ENCODE results near the gene TMEM238. TPM values are rescaled to one million over a fixed set of nuclear protein-coding genes. Genes with fewer than 3 reads are reported as not detected.
"Not testable (repeated sequence)": the region's sequence is repeated elsewhere in the genome, so short reads cannot be mapped to it uniquely, and the experiment has no call there.

The TMEM238 gene
- total and polyA plus RNA-seq, 9 donors = 0.10 to 31.2 (median 2.5) TPM; not detected in 1

- no peak overlapping the region for H3K4me3 ChIP-seq
- no peak overlapping the region for H3K27ac ChIP-seq
- no peaks in the 10 kb centered on the region for H3K27me3 ChIP-seq
- intact Hi-C loops (cut with DNase I) = loop anchor here in 2 of 4 donors (5.0 to 10.0 kb wide), 4 partner anchors 86 to 944 kb away; partner anchors contain the start of genes BRSK1 (in 1 of the 2), CDC42EP5 (in 1 of the 2) and HSPBP1 (in 1 of the 2)
- DNase-seq = no peak
- WGBS, 3 donors = 42 to 50% (median 45%) methylated on average over 5 of the region's 5 CpGs
- TF ChIP-seq, protein P1, sequence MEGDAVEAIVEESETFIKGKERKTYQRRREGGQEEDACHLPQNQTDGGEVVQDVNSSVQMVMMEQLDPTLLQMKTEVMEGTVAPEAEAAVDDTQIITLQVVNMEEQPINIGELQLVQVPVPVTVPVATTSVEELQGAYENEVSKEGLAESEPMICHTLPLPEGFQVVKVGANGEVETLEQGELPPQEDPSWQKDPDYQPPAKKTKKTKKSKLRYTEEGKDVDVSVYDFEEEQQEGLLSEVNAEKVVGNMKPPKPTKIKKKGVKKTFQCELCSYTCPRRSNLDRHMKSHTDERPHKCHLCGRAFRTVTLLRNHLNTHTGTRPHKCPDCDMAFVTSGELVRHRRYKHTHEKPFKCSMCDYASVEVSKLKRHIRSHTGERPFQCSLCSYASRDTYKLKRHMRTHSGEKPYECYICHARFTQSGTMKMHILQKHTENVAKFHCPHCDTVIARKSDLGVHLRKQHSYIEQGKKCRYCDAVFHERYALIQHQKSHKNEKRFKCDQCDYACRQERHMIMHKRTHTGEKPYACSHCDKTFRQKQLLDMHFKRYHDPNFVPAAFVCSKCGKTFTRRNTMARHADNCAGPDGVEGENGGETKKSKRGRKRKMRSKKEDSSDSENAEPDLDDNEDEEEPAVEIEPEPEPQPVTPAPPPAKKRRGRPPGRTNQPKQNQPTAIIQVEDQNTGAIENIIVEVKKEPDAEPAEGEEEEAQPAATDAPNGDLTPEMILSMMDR (IDR thresholded peaks at IDR 0.05) = no peak
- no peak for TF ChIP-seq POLR2A (IDR thresholded peaks at IDR 0.05)
- no peak for TF ChIP-seq EP300 (IDR thresholded peaks at IDR 0.05)
- H3K4me1 ChIP-seq (ENCODE audit: insufficient read depth) = no peaks in the 10 kb centered on the region
- no peaks in the 10 kb centered on the region for H3K9me3 ChIP-seq
- no peaks in the 10 kb centered on the region for H3K36me3 ChIP-seq
Measured at GRCh38 chr19:55419103-55419502, 35.0 kb upstream of the TMEM238 start.

DNA sequence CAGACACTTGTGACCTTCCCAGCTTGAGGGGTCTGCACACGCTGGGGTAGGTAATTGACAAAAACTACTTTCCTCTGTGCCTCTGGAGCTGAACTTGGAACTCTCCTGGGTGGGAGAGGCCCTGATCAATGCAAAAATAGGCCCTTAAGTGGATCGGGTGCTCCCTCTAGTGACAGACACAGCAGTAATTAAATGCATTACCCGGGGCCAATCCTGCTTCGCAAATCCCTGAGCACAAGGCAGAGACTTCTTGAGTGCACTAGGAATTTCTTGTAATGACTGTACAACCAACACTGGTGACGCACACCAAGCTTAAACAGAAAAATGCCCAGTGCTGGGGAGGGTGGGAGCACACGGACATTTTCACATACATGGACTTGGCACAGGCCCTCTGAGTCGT is 34.1 kb upstream of the TMEM238 start:
- TF ChIP-seq, protein P1 (IDR thresholded peaks at IDR 0.05) = peak; percentile 21 to 53 (median 29)
- no peak for TF ChIP-seq EP300 (IDR thresholded peaks at IDR 0.05)
- peak in 2 of 5 donors; percentile 31 to 53 for DNase-seq
- Histone ChIP-seq H3K9me3 (no peaks in the 10 kb centered on the region), H3K4me3 (no peak overlapping the region), H3K27ac (no peak overlapping the region), H3K4me1 (ENCODE audit: insufficient read depth) (no peaks in the 10 kb centered on the region), H3K27me3 (no peaks in the 10 kb centered on the region), H3K36me3 (no peaks in the 10 kb centered on the region)
- WGBS, 3 donors = 8 to 11% (median 10%) methylated on average over 7 of the region's 7 CpGs
- intact Hi-C loops (cut with DNase I) = loop anchor here in 2 of 4 donors (5.0 to 10.0 kb wide), 4 partner anchors 87 to 943 kb away; partner anchors contain the start of genes BRSK1 (in 1 of the 2), CDC42EP5 (in 1 of the 2) and HSPBP1 (in 1 of the 2)

GRCh38 chr19:55410168-55410567 is 26.1 kb upstream of the TMEM238 start:
- DNase-seq = no peak
- H3K4me3 ChIP-seq = no peak overlapping the region
- H3K36me3 ChIP-seq = no peaks in the 10 kb centered on the region
- no peaks in the 10 kb centered on the region for H3K27me3 ChIP-seq
- intact Hi-C loops (cut with DNase I) = loop anchor here in 2 of 4 donors (10.0 kb wide), 3 partner anchors 95 to 935 kb away; partner anchors contain the start of genes BRSK1 (in 1 of the 2), CDC42EP5 (in 1 of the 2) and HSPBP1 (in 1 of the 2)
- TF ChIP-seq EP300 (IDR thresholded peaks at IDR 0.05) (no peak), POLR2A (IDR thresholded peaks at IDR 0.05) (no peak)
- TF ChIP-seq, protein P1 (IDR thresholded peaks at IDR 0.05) = no peak
- H3K4me1 ChIP-seq (ENCODE audit: insufficient read depth) = peaks cover 8% of the 10 kb centered on the region
- no peak overlapping the region for H3K27ac ChIP-seq
- no peaks in the 10 kb centered on the region for H3K9me3 ChIP-seq
- WGBS, 3 donors = 93 to 96% (median 96%) methylated on average over 2 of the region's 2 CpGs

- H3K4me3 ChIP-seq; intact Hi-C loops (cut with DNase I); DNase-seq; H3K36me3 ChIP-seq; H3K4me1 ChIP-seq (ENCODE audit: insufficient read depth); H3K27ac ChIP-seq; H3K9me3 ChIP-seq; H3K27me3 ChIP-seq: not testable (repeated sequence)
- WGBS, 3 donors = 93 to 96% (median 95%) methylated on average over 8 of the region's 8 CpGs
Measured at GRCh38 chr19:55409179-55409578, 25.1 kb upstream of the TMEM238 start.

DNA sequence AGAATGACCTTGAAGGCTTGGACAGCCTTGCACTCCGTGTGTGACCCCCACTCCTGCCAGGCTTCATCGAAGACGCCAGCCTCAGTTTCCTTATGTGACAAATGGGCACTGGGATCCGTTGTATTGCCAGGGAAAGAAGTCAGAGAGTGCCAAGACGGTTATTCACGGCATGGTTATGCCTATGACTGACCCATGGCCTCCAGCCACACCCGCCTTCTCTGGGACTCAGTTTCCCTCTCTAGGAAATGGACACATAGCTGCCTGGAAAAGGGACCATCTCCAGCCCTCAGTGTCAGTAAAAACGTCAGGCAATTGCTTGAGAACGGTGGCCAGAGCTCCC is 24.4 kb upstream of the TMEM238 start:
- peak overlapping the region; percentile 57 to 98 for H3K27ac ChIP-seq
- TF ChIP-seq, protein P1 (IDR thresholded peaks at IDR 0.05) = no peak
- TF ChIP-seq POLR2A (IDR thresholded peaks at IDR 0.05) (no peak), EP300 (IDR thresholded peaks at IDR 0.05) (no peak)
- no peaks in the 10 kb centered on the region for H3K9me3 ChIP-seq
- no peaks in the 10 kb centered on the region for H3K36me3 ChIP-seq
- no peak for DNase-seq
- H3K4me1 ChIP-seq (ENCODE audit: insufficient read depth) = peaks cover 8% of the 10 kb centered on the region
- H3K27me3 ChIP-seq = no peaks in the 10 kb centered on the region
- peak overlapping the region; percentile 35 for H3K4me3 ChIP-seq
- 40 to 47% (median 41%) methylated on average over 9 of the region's 9 CpGs for WGBS, 3 donors
- intact Hi-C loops (cut with DNase I) = no loop called here
